ENCODE results near the gene CD5L.

GRCh38 chr1:157844089-157844830 lies 2.7 kb upstream of the CD5L start:
- TF ChIP-seq CTCF (IDR thresholded peaks at IDR 0.05): no peak
- TF ChIP-seq POLR2A (IDR thresholded peaks at IDR 0.05): no peak

Measured in heart left ventricle (tissue), 13 donors.